ENCODE results near the gene ADSL.
"Not testable (repeated sequence)": the region's sequence is repeated elsewhere in the genome, so short reads cannot be mapped to it uniquely, and the experiment has no call there.

The ADSL gene

DNA sequence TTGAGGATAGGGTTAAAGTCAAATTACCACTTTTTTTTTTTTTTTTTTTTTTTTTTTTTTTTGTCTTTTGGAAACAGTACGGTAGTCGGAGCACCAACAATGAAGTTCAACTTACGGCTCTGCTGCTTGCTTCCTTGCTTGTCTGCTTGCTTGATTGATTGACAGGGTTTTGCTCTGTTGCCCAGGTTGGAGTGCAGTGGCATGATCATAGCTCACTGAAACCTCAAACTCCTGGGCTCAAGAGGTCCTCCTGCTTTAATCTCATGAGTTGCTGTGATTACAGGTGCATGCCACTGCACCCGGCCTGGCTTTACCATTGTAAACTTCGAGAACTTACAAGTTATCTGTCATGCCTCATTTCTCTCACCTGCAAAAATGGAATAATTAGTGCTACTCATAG lies 29.8 kb downstream of the ADSL start:
- no peak for DNase-seq

DNA sequence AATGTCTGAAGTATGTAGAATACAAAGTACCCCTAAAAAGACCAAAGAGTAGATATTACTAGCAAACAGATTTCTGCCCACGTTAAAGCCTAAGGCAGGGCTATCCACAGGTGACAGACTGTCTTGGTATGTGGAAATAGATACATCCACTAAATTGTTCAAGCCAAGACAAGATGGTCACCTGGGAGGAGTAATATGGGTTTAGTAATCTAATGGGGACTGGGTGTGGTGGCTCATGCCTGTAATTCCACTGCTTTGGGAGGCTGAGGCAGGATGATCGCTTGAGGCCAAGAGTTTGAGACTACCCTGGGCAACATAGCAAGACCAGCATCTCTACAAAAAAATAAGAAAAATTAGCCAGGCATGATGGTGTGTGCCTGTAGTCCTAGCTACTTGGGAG lies 31.6 kb downstream of the ADSL start:
- no peak for DNase-seq

DNA sequence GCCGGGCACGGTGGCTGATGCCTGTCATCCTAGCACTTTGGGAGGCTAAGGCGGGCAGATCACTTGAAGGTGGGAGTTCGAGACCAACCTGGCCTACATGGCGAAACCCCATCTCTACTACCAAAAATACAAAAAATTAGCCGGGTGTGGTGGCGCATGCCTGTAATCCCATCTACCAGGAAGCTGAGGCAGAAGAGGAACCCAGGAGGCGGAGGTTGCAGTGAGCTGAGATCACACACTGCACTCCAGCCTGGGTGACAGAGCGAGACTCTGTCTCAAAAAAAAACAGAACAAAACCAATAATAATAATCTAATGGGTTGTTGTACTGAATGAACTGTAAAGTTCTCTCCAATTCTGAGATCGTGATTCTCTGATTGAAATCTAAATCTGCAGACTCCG lies 32.1 kb downstream of the ADSL start:
- DNase-seq, result not testable (repeated sequence)

DNA sequence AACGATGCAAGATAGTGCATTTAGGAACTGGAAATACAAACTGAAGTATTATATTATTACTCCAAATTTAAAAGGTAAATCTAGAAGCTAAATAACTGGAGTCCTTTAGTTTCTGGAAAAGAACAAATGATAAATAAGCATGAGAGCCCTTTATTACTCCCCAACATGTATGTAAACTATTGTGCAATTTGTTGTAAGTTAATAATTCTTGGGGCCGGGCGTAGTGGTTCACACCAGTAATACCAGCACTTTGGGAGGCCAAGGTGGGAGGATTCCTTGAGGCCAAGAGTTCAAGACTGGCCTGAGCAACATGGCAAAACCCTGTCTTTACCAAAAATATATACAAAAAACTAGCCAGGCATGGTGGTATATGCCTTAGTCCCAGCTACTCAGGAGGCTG lies 35.2 kb downstream of the ADSL start:
- no peak for DNase-seq

DNA sequence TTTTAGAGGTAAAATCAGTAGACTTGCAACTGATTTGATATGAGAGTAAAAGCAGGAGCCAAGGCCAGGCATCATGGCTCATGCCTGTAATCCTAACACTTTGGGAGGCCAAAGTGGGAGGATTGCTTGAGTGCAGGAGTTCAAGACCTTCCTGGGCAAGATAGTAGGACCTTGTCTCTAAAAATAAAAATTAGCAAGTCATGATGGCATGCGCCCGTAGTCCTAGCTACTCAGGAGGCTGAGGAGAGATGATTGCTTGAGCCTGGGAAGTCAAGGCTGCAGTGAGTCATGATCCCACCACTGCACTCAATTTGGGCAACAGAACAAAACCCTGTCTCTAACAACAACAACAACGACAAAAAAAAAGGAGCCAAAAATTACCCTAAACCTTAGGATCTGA lies 37.6 kb downstream of the ADSL start:
- DNase-seq, result no peak

DNA sequence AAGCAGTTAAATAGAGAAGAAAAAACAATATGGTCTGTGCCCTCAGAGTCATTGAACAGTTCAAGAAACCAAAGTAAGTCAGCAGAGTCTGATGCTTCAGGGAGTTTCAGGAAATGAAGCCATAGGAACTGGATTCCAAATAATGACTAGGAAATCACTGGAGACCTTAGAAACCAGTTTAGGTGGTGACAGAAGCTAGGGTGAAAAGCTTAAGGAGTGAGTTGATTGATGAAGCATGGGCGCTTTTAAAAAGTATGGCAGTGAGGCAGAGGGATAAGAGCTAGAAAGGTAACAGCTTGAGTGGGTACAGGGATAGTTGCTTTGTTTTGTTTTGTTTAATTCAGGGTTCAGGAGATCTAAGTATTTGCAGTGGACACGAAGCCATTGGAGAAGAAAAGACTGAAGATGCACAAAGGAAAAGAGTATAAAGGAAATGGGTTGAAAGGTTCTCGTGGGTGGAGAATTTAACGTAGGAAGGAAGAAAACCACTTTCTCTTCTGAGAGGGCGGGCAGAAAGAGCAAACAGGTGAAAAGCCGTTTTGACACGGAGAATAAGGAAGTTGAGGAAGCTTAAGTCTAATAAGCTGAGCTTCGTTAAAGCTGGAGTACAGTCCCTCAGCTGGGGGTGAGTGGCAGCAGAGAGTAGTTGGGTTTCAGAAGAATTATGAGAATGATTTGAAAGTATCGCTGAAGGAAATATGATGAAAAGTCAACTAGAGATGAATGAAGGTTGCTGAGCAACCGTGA lies 38.9 kb downstream of the ADSL start:
- peak; percentile 39 for DNase-seq

DNA sequence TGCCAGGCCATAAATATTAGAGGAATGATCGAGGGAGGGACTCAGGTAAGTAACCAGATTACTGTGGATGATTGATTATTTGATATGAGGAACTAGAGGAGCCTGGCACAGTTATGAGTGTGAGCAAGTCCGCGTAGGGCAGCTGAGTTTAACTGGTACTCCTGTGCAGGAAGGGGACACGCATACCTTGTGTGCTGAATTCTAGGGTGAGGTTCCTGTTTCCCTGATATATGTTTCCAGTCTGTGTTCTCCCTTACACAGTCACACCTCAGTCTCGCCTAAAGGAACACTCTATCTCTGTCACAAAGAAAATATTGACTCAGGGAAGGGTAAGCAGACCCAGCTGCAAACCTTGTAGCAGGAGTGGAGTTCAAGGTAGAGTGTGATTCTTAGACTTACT lies 41.4 kb downstream of the ADSL start:
- no peak for DNase-seq

DNA sequence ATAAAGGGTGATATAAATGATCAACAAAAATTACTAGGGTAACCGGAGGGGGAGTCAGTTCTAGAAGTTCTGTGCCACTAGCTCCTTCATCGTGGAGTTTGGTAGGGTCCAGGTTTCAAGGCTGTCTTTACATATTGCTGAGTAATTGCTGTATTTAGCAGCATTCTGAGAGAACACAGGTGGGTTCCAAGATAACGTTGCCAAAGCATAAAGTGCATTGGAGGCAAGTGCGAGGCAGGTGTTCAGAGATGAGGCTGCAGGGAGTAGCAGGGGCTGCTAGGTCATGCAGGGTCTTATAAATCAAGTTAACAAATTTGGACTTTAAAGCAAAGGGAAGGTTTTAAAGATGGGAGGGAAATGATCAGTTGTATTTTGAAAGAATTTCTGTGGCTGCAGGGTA lies 41.9 kb downstream of the ADSL start:
- DNase-seq, result no peak

DNA sequence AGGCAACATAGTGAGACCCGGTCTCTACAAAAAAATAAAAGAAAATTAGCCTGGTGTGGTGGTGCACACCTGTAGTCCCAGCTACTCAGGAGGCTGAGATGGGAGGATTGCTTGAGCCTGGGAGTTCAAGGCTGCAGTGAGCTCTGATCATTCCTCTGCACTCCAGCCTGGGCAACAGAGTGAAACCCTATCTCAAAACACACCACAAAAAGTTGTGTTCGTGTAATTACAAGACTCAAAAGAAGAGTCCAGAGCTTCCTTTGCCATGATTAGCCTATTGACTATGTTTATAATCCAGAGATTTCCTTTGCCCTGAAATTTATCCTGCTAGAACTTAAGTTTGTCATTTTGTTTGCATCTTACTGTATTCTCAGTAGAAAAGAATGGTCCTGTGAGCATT lies 45.1 kb downstream of the ADSL start:
- no peak for DNase-seq

DNA sequence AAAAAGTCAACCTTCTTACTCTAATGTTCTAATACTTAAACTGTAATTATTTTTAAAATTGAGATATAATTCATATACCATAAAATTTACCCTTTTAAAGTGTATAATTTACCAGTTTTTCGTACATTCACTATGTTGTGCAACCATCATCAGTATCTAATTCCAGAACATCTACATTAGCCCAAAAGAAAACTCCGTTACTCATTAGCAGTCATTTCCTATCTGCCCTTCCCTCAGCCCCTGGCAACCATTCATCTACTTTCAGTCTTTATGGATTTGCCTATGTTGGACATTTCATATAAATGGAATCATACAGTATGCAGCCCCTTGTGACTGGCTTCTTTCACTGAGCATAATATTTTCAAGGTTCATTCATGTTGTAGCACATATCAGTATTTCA lies 46.3 kb downstream of the ADSL start:
- DNase-seq, result no peak

DNA sequence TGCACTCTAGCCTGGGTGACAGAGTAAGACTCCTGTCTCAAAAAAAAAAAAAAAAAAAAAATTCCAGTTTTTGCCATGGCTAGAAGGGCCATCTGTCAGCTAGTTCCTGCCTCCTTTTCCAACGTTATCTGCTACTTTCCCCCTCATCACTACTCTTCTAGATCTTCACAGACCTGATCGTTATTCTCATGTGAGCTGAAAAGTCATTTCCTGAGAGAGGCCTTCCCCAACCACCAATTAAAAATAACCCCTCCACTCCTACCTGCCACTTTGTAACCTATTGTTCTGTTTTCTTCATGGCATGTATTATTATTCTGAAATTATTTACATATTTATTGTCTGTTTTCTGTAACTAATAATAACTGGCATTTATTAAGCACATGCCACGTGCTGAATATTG lies 48.3 kb downstream of the ADSL start:
- no peak for DNase-seq

DNA sequence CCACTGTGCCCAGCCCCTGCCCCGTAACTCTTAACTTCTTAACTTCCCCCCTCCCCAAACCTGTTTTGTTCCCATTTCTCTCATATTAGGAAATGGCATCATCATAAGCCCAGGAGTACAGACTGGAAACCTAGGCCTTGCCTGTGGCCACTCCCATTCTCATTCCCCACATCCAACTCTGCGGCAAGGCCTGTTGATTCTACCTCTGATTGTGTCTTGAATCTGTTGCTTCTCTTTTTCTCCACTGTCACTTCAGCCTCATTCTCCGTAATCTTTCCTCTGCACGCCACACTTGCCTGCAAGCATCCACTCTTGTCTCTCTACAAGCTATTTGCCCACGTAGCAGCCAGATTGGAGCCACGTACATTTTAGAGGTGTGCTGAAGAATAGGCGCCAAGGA lies 49.3 kb downstream of the ADSL start:
- DNase-seq, result no peak

DNA sequence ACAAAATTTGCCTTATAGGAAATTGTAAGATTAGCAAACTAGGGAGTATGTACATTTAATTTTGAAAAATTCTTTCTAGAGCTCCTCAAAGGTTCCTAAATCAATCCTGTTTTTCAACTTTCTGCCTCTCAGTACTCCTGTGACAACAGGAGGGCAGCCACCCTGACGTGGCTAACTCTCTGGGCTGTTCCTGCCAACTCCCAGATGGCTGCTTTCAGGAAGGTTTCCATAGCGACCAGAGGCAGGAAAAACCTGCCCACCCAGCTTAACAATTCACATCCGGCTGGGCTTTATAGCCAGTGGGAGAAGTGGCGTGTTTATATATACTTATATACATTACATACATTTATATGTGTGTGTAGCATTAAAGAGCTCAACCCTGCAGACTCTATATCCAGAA lies 50.6 kb downstream of the ADSL start:
- no peak for DNase-seq

DNA sequence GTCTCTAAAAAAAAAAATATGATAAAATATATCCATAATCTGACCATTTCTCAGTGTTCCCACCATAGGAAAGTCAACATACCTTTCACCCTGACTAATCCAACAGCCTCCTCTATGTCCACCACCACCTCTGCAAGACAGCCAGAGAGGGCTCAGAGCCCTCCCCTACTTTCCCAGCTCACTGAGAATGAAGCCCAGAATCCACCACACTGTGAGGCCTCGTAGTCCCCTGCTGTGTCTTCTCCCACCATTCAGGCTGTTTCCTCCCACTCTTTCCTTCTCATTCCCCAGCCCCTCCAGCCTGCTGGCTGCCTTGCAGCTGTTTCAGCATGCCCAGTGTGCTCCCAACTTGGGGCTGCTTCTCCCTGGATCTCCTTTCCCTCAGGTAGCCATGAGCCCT lies 51.1 kb downstream of the ADSL start:
- DNase-seq, result no peak

DNA sequence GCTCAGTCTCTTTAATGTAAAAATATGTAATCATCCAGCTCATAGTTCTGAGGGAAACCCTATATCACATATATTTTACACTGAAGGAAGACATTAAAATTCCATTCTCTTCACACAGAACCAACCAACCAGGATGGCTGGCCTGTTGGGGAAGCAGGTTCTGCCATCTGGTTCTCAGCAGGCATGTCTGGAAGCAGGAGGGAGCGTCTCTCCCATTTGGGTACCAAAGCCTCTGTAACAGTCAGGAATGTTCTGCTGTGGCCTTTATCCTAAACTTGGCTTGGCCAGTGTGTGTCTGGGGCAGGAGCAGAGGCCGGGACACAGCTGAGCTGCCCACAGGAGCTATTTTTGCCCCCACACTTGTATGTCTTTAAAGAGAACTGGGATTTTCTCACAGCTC lies 53.3 kb downstream of the ADSL start:
- DNase-seq, result no peak

DNA sequence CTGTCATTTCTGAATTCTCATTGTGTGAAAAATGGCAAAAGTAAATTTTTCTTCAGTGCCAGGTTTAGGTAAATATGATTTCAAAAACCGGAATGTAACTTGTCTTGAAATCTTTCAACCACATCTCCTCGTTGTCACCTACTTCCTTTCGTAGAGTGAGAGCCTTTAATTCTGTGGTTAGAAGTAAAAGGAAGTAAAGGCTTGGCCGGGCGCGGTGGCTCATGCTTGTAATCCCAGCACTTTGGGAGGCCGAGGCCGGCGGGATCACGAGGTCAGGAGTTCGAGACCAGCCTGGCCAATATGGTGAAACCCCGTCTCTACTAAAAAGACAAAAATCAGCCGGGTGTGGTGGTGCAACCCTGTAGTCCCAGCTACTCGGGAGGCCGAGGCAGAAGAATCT lies 53.9 kb downstream of the ADSL start:
- DNase-seq, result peak; percentile 64

DNA sequence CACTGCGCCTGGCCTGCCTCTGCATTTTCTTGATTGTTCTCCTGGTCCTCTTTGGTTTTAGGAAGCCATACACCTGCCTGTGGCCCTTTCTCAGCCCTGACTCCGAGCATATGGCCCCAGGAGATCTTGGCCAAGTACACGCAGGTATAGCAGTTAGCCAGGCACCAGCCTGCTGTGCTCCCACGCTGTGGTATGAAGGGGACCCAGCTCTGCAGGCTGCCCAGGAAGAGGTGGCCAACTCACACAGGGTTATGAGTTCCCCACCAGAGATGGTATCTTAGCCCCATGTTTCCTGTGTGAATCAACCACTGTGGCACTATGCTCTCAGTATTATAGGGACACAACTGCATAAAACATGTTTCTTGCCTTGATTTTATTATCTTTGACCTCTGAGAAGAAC lies 55.2 kb downstream of the ADSL start:
- peak; percentile 82 for DNase-seq

DNA sequence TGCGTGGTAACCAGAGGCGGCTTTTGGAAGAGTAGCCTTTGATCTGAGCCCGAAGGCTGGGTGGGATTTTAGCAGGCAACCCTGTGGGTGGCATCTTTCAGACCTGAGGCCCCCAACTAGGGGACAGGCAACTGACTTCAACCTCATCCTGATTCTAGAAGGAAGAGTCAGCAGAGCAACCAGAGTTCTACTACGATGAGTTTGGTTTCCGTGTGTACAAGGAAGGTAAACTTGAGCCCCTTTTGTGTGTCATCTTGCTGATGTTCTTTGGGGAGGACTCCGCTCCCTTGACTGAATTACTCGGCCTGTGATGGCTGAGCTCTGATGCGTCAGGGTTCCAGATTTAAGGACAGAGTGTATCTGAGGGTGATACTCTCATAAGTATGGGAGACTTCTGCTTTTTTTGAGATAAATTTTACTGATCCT lies 55.7 kb downstream of the ADSL start:
- peak; percentile 46 for DNase-seq

DNA sequence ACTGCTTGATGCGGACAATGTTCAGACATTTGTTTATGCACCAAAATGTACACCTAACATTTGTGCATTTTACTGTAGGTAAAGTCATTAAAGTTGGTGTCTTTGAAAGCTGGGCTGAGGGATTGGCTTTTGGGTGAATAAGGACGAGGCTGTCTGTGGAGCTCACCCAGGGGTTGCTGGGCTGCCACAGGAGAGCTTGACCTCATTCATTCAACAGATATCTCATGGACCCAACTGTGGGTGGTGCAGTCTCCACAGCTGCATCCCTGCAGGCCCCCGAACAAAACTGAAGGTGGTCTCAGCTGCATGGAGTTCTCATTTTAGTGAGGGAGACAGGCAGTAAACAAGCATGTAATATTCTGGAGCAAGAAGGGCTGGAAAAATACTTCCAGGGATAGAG lies 56.8 kb downstream of the ADSL start:
- DNase-seq, result no peak

DNA sequence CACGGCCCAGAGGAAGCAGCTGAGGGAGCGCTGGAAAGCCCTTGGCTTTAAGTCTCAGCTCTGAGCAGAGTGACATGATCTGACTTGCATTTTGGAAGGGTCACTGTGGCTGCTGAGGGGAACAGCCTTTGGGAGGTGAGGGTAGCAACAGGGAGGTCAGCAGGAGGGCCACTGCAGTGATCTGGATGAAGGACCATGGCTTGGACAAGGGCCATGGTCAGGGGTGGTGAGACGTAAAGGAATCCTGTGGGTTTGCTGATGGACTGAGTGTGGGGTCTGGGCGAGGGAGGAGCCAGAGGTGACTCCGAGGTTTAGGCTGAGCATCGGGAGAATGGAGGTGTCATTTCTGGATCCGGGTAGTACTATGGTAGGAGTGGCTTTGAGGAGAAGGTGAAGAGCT lies 57.4 kb downstream of the ADSL start:
- no peak for DNase-seq

DNA sequence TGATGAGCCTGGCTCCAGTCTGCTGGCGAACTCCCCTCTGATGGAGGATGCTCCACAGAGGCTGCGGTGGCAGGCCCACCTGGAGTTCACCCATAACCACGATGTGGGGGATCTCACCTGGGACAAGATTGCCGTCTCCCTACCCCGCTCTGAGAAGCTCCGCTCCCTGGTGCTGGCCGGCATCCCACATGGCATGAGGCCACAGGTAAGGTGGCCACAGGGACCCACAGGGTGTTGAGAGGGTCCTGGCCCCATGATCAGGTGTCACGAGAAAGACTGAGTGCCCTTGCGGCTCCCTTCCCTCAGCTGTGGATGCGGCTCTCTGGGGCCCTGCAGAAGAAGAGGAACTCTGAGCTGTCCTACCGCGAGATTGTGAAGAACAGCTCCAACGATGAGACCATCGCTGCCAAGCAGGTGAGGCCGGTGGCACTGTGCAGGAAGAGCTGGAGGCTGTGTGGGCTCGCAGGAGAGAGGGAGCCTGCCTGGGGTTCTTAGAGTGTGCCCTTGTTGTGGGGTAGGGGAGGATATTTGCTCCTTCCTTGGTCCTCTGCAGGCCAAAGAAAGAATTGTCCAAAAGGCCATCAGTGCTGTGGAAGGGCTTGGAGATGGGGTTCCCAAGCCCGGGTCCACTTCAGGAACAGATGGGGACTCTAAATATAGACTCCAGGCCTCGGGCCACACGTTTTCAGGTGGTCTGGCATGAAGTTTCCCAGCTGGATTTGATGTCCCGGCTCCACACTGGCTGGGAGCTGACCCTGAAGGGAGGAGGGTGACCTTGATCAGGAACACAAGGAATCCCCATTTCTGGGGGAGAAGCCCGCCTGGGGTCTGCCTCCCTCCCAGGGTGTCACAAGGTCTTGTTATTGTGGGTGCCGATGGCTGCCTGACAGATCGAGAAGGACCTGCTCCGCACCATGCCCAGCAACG lies 58.2 kb downstream of the ADSL start:
- no peak for DNase-seq

DNA sequence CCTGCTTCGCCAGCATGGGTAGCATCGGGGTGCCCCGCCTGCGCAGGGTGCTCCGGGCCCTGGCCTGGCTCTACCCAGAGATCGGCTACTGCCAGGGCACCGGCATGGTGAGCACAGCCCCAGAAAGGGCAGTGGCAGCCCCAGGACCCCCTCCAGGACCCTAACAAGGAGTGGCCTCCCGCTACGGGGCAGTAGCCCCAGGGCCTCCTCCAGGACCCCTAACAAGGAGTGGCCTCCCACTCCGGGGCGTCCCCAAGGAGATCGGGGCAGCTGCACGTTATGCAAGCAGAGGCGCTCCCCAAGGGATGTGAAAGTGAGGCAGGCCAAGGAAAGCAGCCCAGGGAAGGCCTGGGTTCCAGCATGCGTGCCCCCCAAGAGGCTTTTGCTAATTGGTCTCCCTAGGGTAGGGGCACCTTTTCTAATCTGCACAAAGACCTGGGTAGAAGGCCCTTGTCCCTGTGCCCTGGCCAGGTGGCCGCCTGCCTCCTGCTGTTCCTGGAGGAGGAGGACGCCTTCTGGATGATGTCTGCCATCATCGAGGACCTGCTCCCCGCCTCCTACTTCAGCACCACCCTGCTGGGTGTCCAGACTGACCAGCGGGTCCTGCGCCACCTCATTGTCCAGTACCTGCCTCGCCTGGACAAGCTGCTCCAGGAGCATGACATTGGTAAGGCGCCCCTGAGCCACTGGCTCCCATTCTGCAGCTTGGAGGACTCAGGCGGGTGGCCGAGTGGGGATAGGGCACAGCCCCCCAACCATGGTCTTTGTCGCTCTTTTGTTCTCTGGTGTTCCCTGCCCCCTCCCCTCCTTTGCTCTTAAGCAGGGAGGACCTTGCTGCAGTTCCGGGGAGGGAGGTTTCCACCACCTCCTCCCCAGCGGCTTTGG lies 59.1 kb downstream of the ADSL start:
- DNase-seq, result no peak
